CD14-positive monocyte (primary cell): ENCODE measurements around the gene PRDX5. TPM values are rescaled to one million over a fixed set of nuclear protein-coding genes. Genes with fewer than 3 reads are reported as not detected.

ENCODE experiments used
- DNase-seq, 3 donors: peaks; one replicate each; pipeline ENCODE4 v3.0.0-alpha.2; 2011 to 2022
- H2AFZ ChIP-seq: 2 replicates; pipeline ENCODE4 v1.6.0; 2012; ENCODE audit warnings: mild to moderate bottlenecking, low read depth, low read length, inconsistent platforms; ENCODE audit not compliant: insufficient read depth, poor library complexity, severe bottlenecking
- H3K27ac ChIP-seq, 2 donors: 1 replicate in 1 of 2; 2 replicates in 1 of 2; pipeline ENCODE4 v1.5.1; 2012 to 2013; ENCODE audit warnings: low read length in 2 of 2, control low read depth in 1 of 2, inconsistent platforms in 1 of 2, low read depth in 1 of 2, mild to moderate bottlenecking in 1 of 2
- H3K27me3 ChIP-seq, 2 donors: one replicate each; pipeline versions ENCODE4 v1.6.0 to v1.6.1; 2011 to 2013; ENCODE audit warnings: low read length in 2 of 2; ENCODE audit not compliant: control insufficient read depth in 2 of 2, insufficient read depth in 2 of 2
- H3K36me3 ChIP-seq, 2 donors: replicated peaks in 1 of 2; 1 replicate in 1 of 2; 2 replicates in 1 of 2; pipeline versions ENCODE4 v1.5.1 to v1.6.1; 2012 to 2013; ENCODE audit warnings: low read length in 2 of 2, control low read depth in 1 of 2, inconsistent platforms in 1 of 2, mild to moderate bottlenecking in 1 of 2; ENCODE audit not compliant: insufficient read depth in 2 of 2, control insufficient read depth in 1 of 2
- H3K4me1 ChIP-seq, 2 donors: 1 replicate in 1 of 2; 2 replicates in 1 of 2; pipeline versions ENCODE4 v1.5.1 to v1.6.1; 2012 to 2013; ENCODE audit warnings: low read length in 2 of 2, control low read depth in 1 of 2, inconsistent platforms in 1 of 2, mild to moderate bottlenecking in 1 of 2, moderate library complexity in 1 of 2; ENCODE audit not compliant: insufficient read depth in 2 of 2, control insufficient read depth in 1 of 2
- H3K4me2 ChIP-seq: replicated peaks from 2 replicates; pipeline ENCODE3; 2012; ENCODE audit warnings: low read length, moderate library complexity, mild to moderate bottlenecking; ENCODE audit not compliant: poor library complexity, severe bottlenecking; ENCODE audit errors: extremely low read depth
- H3K4me3 ChIP-seq, 3 experiments: fragments of 200-600 bp in 1 of 3; sonication (generic) in 1 of 3; replicated peaks in 1 of 3; 1 replicate in 2 of 3; 2 replicates in 1 of 3; pipeline ENCODE4 v1.5.1; 2011 to 2013; ENCODE audit warnings: low read length in 3 of 3, mild to moderate bottlenecking in 3 of 3, control low read depth in 2 of 3, low read depth in 2 of 3, inconsistent platforms in 1 of 3, moderate library complexity in 1 of 3
- H3K79me2 ChIP-seq: 2 replicates; pipeline ENCODE4 v1.6.0; 2012; ENCODE audit warnings: mild to moderate bottlenecking, control low read depth, inconsistent platforms, low read length, moderate library complexity; ENCODE audit not compliant: insufficient read depth
- H3K9ac ChIP-seq: 2 replicates; pipeline ENCODE4 v1.6.0; 2017; ENCODE audit warnings: low read length, mild to moderate bottlenecking; ENCODE audit not compliant: insufficient read depth, poor library complexity, severe bottlenecking
- H3K9me3 ChIP-seq, 2 donors: replicated peaks in 1 of 2; 1 replicate in 1 of 2; 2 replicates in 1 of 2; pipeline versions ENCODE4 v1.5.1 to v1.6.1; 2012 to 2013; ENCODE audit warnings: low read length in 2 of 2, control low read depth in 1 of 2; ENCODE audit not compliant: control insufficient read depth in 1 of 2, insufficient read depth in 1 of 2
- H4K20me1 ChIP-seq: 2 replicates; pipeline ENCODE4 v1.6.0; 2012; ENCODE audit warnings: mild to moderate bottlenecking, low read length, control low read depth, moderate library complexity; ENCODE audit not compliant: insufficient read depth
- H3K27ac Mint-ChIP-seq, 7 donors: one replicate each; pipeline ENCODE4 v1.8.0; 2020; ENCODE audit warnings: mild to moderate bottlenecking in 7 of 7, mixed read lengths in 7 of 7, moderate library complexity in 6 of 7, inconsistent platforms in 2 of 7
- H3K27me3 Mint-ChIP-seq, 3 donors: one replicate each; pipeline ENCODE4 v1.8.0; 2021 to 2022; ENCODE audit warnings: low read depth in 3 of 3, mild to moderate bottlenecking in 3 of 3, mixed read lengths in 3 of 3, moderate library complexity in 3 of 3, inconsistent platforms in 1 of 3
- H3K36me3 Mint-ChIP-seq, 2 donors: one replicate each; pipeline ENCODE4 v1.8.0; 2020; ENCODE audit warnings: mixed read lengths in 2 of 2, inconsistent platforms in 1 of 2, mild to moderate bottlenecking in 1 of 2
- H3K4me1 Mint-ChIP-seq: one replicate; pipeline ENCODE4 v1.8.0; 2020; ENCODE audit warnings: mild to moderate bottlenecking, mixed read lengths
- H3K4me3 Mint-ChIP-seq, 2 donors: one replicate each; pipeline ENCODE4 v1.8.0; 2020; ENCODE audit warnings: mild to moderate bottlenecking in 2 of 2, mixed read lengths in 2 of 2, moderate library complexity in 1 of 2
- H3K9me3 Mint-ChIP-seq, 7 donors: one replicate each; pipeline ENCODE4 v1.8.0; 2020 to 2022; ENCODE audit warnings: mixed read lengths in 7 of 7, mild to moderate bottlenecking in 6 of 7, moderate library complexity in 6 of 7, inconsistent platforms in 2 of 7
- WGBS: methylation state at CpG from one replicate; pipeline ENCODE4 v1.1.5; 2013; ENCODE audit warnings: missing lambda C conversion rate; ENCODE audit not compliant: insufficient coverage; 5-methylcytosine and 5-hydroxymethylcytosine counted together
- intact Hi-C, 2 donors: fragments of 100-400 bp; cut with micrococcal nuclease; formaldehyde crosslinking; loops; one replicate each; pipeline versions ENCODE4 v1.15.0 to v1.15.1; 2023
- polyA minus RNA-seq: library from RNA; depleted of rRNA, polyadenylated mRNA; stranded (reverse); fragments of >200 nt; gene quantifications from 2 replicates; pipeline ENCODE4 v1.2.3, GENCODE V29; 2012
- polyA plus RNA-seq, 3 donors: library from polyadenylated mRNA; depleted of rRNA in 1 of 3; unstranded in 2 of 3; stranded (reverse) in 1 of 3; fragments of 300-500 nt in 2 of 3; fragments of >200 nt in 1 of 3; fragmentation: Illumina TruSeq in 2 of 3; gene quantifications; 1 replicate in 2 of 3; 2 replicates in 1 of 3; pipeline ENCODE4 v1.2.3, GENCODE V29; 2012 to 2021
- total RNA-seq, 12 experiments: library from RNA in 1 of 12; stranded (reverse) in 1 of 12; fragments of 120-200 nt in 1 of 12; gene quantifications; one replicate each; pipeline ENCODE4 v1.2.4 and lab custom pipeline; 2013 to 2026; ENCODE audit warnings: mixed read lengths in 6 of 12, inconsistent platforms in 1 of 12
- TF ChIP-seq, protein P1 (sequence below): fragments of 200-600 bp; IDR thresholded peaks from one replicate; pipeline ENCODE4 v1.8.0; 2022; ENCODE audit warnings: antibody characterized with exemption, mild to moderate bottlenecking

PRDX5 gene
- total RNA-seq (2013), result 149 TPM
- polyA plus RNA-seq, result 100 to 1,000 TPM; 136 to 318 (median 286) TPM
- polyA minus RNA-seq, result 46.8 and 78.8 TPM in 2 replicates
- total RNA-seq (lab: John Stamatoyannopoulos, UW), result 6.7 to 53.0 (median 36.3) reads per million in 11 experiments

DNA sequence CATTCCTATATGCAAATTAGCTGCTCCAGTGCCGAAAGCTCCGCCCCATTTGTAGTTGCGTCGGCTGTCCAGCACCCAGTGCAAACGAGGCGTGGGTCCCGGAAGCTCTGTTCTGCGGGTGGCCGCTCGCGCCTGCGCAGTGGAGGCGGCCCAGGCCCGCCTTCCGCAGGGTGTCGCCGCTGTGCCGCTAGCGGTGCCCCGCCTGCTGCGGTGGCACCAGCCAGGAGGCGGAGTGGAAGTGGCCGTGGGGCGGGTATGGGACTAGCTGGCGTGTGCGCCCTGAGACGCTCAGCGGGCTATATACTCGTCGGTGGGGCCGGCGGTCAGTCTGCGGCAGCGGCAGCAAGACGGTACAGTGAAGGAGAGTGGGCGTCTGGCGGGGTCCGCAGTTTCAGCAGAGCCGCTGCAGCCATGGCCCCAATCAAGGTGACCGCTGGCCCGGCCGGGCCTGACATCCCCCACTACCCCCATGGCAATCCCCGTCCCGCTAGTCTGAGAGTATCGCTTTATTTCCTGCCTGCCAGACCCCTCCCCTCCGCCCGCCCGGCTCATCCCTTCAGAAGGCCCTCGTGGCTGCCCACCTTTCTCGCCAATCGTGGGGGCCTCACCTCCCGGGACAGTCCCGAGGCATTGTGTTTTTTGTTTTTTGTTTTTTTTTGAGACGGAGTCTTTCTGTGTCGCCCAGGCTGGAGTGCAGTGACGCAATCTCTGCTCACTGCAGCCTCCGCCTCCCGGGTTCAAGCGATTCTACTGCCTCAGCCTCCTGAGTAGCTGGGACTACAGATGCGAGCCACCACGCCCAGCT, at the start of gene PRDX5:
Gene PRDX5 (plus strand): TSS at position 161 of the 805 bp plus-strand sequence. CDS start 95 bp downstream, at position 256.
- under 1% methylated on average over 51 of the region's 61 CpGs for WGBS
- peaks cover 33% of the 10 kb centered on the region for H4K20me1 ChIP-seq
- peaks cover 49 to 60% of the 10 kb centered on the region in 2 donors for H3K36me3 ChIP-seq
- H3K27me3 ChIP-seq, result no peaks in the 10 kb centered on the region
- Mint-ChIP-seq H3K36me3 (peaks cover 42 to 58% of the 10 kb centered on the region in 2 donors), H3K9me3 (no peaks in the 10 kb centered on the region), H3K4me1 (peaks cover 29% of the 10 kb centered on the region), H3K27me3 (peaks cover 0 to 1% (median 0%) of the 10 kb centered on the region in 3 donors), H3K4me3 (peak within 1 kb of the TSS; percentile 88 to 94), H3K27ac (peak within 1 kb of the TSS; percentile 98 to 99 (median 99))
- H3K27ac ChIP-seq, result peak within 1 kb of the TSS; percentile 96 to 97
- H3K4me2 ChIP-seq, result peak within 1 kb of the TSS; percentile 95
- H2AFZ ChIP-seq, result peak within 1 kb of the TSS; percentile 82
- H3K9ac ChIP-seq, result peak within 1 kb of the TSS; percentile 83
- no peaks in the 10 kb centered on the region for H3K9me3 ChIP-seq
- H3K4me1 ChIP-seq, result peaks cover 28 to 43% of the 10 kb centered on the region in 2 donors
- H3K79me2 ChIP-seq, result peaks cover 9% of the 10 kb centered on the region
- intact Hi-C loops, result loop anchor here (1.0 to 5.0 kb wide), 3 partner anchors 13 to 39 kb away; partner anchors contain the start of genes RPS6KA4 (in 2 of the 2) and ESRRA (in 1 of the 2)
- H3K4me3 ChIP-seq, result peak within 1 kb of the TSS; percentile 51 to 93 (median 91)
- TF ChIP-seq, protein P1, sequence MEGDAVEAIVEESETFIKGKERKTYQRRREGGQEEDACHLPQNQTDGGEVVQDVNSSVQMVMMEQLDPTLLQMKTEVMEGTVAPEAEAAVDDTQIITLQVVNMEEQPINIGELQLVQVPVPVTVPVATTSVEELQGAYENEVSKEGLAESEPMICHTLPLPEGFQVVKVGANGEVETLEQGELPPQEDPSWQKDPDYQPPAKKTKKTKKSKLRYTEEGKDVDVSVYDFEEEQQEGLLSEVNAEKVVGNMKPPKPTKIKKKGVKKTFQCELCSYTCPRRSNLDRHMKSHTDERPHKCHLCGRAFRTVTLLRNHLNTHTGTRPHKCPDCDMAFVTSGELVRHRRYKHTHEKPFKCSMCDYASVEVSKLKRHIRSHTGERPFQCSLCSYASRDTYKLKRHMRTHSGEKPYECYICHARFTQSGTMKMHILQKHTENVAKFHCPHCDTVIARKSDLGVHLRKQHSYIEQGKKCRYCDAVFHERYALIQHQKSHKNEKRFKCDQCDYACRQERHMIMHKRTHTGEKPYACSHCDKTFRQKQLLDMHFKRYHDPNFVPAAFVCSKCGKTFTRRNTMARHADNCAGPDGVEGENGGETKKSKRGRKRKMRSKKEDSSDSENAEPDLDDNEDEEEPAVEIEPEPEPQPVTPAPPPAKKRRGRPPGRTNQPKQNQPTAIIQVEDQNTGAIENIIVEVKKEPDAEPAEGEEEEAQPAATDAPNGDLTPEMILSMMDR, result peak; percentile 38
- peak; percentile 96 to 98 (median 98) for DNase-seq

DNA sequence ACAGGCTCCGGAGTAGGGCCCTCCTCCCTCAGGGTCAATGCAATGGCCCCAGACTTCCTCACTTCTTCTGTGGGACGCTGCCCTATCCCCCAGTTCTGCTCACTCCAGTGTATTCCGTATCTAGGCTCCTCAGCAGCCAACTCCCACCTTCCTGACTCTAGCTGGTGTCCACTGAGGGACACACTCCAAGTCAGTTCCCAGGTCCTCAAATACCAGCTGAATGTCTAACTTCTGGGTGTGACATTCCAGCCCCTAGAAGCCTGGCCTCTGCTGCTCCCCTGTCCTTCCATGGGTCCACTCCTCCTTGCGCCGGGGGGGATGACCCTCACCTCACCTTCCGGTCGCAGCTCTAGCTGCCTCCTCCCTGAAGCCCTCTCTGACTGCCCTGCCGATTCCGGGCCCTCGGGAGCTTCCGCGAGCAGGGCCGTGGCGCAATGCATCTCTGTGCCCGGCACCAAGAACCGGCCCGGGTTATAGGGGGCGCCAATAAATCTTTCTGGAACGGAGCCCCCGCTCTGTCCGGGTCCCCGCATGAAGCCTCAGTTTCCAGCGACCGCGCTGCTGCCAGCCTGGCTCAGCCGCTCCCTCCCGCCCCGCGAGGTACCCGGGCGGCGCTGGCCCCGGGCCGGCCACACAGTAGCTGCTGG, 48.9 kb upstream of the PRDX5 start:
- Histone ChIP-seq H3K9ac (peak overlapping the region; percentile 94), H3K9me3 (no peaks in the 10 kb centered on the region), H3K27ac (peak overlapping the region; percentile 84 to 97), H3K79me2 (peaks cover 8% of the 10 kb centered on the region), H3K27me3 (no peaks in the 10 kb centered on the region), H3K36me3 (peaks cover 25 to 26% of the 10 kb centered on the region in 2 donors), H3K4me1 (peaks cover 29 to 34% of the 10 kb centered on the region in 2 donors), H4K20me1 (no peaks in the 10 kb centered on the region), H2AFZ (peak overlapping the region; percentile 85), H3K4me2 (peak overlapping the region; percentile 89), H3K4me3 (peak overlapping the region; percentile 61 to 95 (median 67))
- peak overlapping the region; percentile 96 to 99 (median 98) for H3K27ac Mint-ChIP-seq
- peaks cover 29% of the 10 kb centered on the region for H3K4me1 Mint-ChIP-seq
- H3K4me3 Mint-ChIP-seq, result peak overlapping the region; percentile 94 to 98
- peak; percentile 51 to 69 (median 55) for DNase-seq
- H3K27me3 Mint-ChIP-seq, result no peaks in the 10 kb centered on the region
- peaks cover 20 to 31% of the 10 kb centered on the region in 2 donors for H3K36me3 Mint-ChIP-seq
- TF ChIP-seq, protein P1, result no peak
- intact Hi-C loops, result loop anchor here (2.0 to 5.0 kb wide), 2 partner anchors 16 to 33 kb away; partner anchors contain the start of gene CATSPERZ (in 1 of the 2)
- no peaks in the 10 kb centered on the region for H3K9me3 Mint-ChIP-seq
- WGBS, result 0% methylated on average over 33 of the region's 34 CpGs
